NCI-H345 (cell line): Measurements from ENCODE around the gene CYP4A22.
"Not testable (repeated sequence)": the region's sequence is repeated elsewhere in the genome, so short reads cannot be mapped to it uniquely, and the experiment has no call there.

ENCODE experiments used
- DNase-seq: peaks from one replicate; lab custom pipeline; 2025; lab: John Stamatoyannopoulos, UW

CYP4A22 gene, protein sequence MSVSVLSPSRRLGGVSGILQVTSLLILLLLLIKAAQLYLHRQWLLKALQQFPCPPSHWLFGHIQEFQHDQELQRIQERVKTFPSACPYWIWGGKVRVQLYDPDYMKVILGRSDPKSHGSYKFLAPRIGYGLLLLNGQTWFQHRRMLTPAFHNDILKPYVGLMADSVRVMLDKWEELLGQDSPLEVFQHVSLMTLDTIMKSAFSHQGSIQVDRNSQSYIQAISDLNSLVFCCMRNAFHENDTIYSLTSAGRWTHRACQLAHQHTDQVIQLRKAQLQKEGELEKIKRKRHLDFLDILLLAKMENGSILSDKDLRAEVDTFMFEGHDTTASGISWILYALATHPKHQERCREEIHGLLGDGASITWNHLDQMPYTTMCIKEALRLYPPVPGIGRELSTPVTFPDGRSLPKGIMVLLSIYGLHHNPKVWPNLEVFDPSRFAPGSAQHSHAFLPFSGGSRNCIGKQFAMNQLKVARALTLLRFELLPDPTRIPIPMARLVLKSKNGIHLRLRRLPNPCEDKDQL

DNA sequence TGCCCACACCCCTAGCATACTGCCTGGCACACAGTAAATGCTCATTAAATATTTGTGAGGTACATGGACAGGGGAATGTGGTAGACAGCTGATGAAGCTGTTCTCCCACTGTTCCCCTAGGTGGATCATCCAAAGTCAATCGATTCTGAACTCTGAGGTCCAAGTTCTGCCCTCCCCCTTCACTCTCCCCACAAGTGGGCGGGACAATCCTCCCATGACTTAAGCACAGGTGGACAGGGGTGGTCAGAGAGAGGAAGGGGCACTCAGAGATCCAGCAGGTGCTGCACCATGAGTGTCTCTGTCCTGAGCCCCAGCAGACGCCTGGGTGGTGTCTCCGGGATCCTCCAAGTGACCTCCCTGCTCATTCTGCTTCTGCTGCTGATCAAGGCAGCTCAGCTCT lies at the start of gene CYP4A22:
Gene CYP4A22, plus strand, starts transcription at position 244 of the 400 bp plus-strand sequence. Its CDS starts 45 bp downstream, at position 289.
- DNase-seq = no peak

DNA sequence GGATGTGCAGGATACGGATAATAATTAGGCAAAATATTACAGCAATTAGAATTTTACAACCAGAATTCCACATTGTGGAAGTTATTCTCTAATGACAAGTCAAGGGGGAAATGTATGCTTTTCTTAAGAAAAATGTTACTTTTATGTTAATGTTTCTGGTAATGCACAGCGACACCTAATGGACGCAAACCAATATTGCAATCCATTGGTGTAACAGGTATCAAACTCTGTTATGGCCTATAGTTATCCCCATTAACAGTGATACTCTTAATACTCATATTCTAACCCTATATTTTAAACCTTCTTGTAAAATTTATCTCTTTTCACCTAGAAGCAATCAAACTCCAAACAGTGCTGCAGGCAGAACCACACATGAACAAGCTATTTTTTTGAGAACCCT lies 47.9 kb upstream of the CYP4A22 start:
- DNase-seq = peak; percentile 10

DNA sequence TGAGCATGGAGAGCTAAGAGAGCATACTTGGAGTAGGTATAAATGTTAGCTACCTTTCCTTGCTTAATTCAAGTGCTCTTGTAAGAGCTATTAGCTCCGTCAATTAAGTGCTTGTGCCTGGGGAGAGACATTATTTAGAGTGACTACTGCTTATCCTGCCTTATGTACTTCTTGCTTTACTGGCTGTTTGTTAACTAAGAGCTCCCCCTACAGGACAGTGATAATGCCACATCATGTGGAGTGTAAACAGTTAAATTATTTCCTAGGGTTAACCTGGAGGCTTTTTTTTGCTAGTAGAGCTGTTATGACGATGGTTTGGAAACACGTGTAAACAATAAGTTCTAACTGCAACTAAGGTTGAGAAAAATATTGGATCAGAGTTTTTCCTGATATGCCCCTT lies 45.8 kb upstream of the CYP4A22 start:
- DNase-seq = not testable (repeated sequence)

DNA sequence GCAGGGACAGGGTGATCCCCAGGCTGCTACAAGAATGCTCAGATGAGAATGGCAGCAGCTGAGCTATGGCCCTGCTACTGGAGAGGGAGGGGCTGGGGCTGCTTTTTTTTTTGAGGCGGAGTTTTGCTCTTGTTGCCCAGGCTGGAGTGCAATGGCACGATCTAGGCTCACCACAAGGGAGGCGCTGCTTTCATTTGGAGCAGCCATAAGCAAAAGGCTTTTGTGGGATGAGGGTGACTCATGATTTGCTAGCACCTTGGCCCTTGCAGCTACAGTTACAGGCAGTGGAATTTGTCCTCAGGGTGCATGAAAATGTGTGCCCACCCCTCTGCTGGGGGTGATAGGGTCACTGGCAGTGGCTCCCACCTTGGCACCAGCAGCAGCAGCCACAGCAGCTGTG lies 32.4 kb upstream of the CYP4A22 start:
- no peak for DNase-seq

DNA sequence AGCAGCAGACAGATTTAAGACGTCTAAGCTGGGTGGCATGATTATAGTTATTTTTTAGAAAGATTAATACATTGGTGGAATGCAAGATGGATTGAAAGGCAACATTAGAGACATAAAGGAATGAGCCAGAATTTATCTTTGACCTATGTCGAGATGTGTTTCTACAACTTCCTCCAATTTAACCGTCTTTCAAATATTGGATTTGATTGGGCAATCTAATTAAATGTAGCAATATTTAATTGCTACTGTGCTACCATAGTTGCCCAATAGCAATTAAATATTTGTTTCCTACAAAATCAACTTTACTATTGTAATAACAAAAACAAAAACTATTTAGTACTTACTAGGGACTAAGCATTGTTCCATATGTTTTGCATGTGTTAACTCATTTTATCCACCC lies 30.4 kb upstream of the CYP4A22 start:
- no peak for DNase-seq

DNA sequence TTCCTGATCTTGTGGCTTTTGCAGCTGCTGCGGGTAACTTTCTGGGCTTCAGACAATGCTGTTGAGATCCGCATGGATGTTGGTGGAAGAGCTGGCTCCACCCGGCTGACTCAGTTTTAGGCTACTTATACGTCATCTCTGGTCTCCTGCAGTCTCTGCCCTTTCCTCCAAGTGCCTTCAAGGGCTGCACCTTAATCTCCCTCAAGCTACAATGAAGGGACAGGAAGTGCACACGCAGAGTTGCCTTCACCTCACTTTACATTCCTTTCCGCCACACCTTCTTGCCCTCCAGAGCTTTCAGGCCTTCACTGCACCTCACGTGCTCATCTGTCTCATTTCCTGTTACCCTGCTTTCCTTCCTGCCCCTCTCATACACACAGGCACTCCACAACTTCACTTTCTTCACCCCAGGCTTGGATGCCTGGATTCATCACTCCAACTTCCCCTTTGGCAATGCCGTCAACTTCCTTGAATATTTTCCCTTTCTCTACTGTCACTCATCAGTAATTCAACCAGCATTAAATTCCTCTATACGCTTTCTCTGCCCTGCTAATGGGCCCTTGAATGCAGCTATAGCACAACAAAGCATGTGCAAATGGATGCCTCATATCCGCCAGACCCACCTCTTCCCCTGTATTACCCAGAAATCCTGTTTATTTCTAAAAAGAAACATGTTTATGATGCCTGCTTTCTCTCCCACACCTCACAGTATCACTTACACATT lies 29.2 kb upstream of the CYP4A22 start:
- not testable (repeated sequence) for DNase-seq

DNA sequence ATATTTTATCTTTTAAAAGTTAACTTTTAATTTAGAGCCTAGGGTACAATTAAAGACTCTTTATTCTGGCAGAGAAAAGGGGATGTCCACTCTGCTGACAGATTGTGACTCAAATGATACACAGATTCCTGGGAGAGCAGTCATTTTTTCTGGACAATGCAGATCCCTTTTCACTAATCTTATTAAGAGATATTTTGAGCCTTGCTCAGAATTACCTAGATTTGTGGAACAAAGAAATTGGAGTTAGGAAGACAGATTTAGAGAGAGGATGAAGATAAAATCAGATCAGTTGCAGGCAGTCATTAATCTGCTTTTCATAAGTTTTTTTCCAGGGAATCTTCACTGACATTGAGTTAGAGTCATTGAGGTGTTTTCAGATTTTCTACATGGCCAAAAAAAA lies 27.8 kb upstream of the CYP4A22 start:
- not testable (repeated sequence) for DNase-seq

DNA sequence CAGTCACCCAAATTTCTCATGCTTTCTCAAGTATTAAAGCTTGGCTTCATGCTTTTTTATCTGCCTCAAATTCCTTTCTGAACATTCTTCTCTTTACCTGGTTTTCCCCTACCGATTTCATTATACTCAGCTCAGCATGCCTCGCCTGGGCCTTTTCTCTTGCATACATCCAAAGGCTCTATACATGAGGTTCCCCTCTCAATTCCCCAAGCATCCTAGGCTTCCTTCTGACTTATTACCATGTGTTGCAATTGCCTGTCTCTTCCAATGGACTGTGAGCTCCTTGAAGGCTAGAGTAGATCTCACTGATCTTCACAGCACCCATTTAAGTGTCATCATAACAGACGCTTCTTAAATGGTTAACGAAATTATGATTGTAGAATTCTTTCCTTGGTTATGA lies 24.1 kb upstream of the CYP4A22 start:
- no peak for DNase-seq

DNA sequence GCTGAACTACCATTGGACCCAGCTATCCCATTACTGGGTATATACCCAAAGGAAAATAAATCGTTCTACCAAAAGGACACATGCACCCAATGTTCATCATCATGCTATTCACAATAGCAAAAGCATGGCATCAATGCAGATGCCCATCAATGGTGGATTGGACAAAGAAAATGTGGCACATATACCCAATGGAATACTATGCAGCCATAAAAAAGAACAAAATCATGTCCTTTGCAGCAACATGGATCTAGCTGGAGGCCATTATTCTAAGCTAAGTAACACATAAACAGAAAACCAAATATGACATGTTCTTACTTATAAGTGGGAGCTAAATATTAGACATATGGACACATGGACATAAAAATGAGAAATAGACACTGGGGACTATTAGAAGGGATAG lies 16.2 kb upstream of the CYP4A22 start:
- DNase-seq = not testable (repeated sequence)

DNA sequence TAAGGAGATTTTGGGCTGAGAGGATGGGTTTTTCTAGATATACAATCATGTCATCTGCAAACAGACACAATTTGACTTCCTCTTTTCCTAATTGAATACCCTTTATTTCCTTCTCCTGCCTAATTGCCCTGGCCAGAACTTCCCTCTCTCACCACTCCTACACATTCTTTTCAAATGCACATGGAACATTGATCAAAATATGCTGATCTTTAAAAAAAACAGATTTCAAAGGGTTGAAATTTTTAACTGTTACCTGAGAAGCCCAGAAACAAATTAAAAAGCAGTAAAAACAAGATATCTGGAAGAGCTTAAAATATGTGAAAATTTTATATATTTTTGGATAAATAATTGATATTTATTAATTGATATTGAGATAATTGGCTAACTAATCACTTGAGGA lies 12.4 kb upstream of the CYP4A22 start:
- DNase-seq = not testable (repeated sequence)

DNA sequence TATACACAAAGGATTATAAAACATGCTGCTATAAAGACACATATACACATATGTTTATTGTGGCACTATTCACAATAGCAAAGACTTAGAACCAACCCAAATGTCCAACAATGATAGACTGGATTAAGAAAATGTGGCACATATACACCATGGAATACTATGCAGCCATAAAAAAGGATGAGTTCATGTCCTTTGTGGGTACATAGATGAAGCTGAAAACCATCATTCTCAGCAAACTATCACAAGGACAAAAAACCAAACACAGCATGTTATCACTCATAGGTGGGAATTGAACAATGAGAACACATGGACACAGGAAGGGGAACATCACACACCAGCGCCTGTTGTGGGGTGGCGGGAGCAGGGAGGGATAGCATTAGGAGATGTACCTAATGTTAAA lies 10.2 kb upstream of the CYP4A22 start:
- DNase-seq = not testable (repeated sequence)

DNA sequence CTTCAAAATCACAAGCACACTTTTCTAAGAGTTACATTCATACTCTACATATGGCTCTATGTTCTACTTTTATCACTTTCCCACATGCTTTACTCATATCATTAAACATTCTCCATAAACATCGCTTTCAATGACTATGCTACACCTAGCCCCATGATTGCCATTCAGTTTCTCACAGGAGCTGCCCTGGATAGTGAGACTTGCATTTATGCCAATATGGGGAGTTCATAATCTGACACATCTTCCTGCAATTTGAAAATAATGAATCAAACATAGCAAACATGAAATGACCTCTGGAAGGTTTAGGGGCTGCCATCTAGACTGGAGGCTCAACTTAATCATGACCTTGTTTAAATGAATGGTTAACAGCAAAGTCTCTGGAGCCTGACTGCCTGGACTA lies 9.0 kb upstream of the CYP4A22 start:
- DNase-seq = no peak

DNA sequence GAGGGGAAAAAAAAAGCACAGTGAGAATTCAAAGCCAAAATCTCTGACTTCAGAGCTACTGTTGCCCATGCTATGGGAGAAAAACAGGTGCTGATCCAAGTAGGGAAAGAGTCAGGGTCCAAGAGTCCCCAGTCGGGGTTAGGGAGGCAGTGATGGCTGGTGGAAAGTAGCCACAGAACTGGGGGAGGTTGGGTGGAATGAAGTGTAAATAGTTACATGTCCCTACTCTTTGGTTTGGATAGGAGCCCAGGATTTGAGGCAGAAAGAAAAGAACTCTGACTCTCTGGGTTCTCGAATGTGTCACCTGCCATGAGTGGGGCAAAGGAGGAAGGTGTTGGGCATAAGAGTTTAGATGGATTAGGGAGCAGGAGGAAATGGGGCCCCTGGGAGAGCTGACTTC lies 8.4 kb upstream of the CYP4A22 start:
- not testable (repeated sequence) for DNase-seq

DNA sequence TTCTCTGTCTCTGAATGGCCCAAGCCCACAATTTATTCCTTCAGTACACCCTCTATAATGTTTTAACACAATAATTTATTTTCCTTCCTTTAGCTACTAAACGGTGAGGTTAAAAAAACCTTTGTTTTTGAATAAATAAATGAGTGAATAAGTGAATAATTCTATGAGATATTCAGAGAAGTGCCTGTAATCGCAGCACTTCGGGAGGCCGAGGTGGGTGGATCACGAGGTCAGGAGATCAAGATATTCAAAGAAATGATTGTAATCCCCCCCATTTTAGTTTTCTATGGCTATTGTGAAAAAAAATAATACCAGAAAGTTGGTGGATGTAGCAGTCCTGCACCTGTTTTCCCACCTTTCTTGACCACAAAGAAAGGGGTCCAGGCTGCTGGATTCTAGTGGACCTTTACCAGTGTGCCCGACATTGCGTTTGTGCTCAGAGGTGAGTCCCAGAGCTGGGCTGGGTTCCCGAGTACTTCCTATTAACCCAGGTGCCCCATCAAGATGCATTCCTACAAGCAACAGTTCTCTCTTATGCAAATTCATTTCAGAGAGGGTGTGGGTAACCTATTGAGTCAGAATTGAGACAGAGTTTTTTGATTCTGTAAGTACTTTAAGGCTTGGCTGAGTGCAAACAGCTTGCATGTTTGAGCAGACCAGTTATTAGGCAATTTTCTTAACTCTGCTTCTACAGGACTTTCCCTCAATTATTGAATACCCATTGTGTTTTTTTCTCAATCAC lies 7.6 kb upstream of the CYP4A22 start:
- not testable (repeated sequence) for DNase-seq

DNA sequence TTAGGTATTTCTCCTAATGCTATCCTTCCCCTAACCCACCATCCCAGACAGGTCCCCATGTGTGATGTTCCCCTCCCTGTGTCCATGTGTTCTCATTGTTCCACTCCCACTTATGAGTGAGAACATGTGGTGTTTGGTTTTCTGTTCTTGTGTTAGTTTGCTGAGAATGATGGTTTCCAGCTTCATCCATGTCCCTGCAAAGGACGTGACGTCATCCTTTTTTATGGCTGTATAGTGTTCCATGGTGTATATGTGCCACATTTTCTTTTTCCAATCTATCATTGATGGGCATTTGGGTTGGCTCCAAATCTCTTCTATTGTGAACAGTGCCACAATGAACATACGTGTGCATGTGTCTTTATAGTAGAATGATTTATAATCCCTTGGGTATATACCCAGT lies 4.6 kb upstream of the CYP4A22 start:
- DNase-seq = not testable (repeated sequence)

DNA sequence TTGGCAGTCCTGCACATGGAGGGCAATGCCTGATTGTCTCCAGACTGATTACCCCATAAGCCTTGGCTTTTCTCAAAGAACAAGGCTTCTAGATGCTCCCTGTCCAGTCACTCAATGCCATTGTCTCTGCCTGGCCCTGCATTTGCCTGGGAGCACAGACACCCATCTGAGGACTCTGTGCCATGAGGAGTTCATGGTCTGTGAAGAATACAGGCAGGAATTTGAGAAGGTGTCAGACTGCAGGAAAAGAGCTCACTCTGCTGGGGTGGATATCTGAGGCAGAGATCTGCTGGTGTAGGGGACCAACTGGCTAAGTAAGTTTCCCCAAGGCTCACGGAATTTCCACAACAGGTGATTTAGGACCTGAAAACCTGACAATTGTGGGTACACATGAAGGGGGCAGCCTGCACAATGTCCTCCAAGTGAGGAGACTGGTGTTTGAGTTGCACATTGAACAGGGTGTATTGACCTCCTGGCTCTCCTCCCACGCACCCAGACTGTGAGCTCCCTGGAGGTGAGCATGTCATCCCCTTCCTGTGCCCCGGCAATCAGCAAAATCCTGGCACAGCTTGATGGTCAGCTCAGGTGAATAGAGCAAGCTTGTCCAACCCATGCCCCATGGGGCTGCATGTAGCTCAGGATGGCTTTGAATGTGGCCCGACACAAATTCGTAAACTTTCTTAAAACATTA lies 829 bp downstream of the CYP4A22 start:
- DNase-seq = no peak

DNA sequence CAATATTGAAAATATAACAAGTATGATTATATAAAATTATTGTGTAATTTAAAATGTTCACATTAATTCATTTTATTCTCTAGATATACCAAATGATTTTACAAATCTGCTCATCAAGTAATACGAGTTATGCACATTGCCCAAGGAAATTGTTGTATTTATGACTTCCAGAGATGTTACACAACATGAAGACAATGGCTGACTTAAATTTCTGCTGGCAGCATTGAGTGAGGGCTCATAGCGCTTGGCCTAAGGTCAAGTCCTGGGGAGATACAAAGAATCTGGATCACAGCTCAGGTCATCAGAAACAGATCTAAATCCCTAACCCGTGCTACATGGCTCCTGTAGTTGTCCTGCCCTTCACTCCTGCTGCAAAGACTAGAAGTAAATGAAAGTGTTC lies 3.1 kb downstream of the CYP4A22 start:
- not testable (repeated sequence) for DNase-seq

DNA sequence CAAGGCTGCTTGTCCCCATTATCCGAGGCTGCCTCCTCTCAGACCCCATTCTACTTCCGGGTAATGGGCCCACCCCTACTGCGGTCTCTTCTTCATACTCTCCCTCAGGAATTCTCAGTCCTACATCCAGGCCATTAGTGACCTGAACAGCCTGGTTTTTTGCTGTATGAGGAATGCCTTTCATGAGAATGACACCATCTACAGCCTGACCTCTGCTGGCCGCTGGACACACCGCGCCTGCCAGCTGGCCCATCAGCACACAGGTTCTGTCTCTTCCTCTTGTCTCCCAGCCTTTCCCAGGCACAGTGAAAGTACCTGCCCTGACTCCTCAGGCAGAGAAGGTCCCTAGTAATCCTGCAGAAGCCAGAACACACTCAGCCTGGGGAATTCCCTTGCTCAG lies 6.4 kb downstream of the CYP4A22 start:
- DNase-seq = not testable (repeated sequence)

DNA sequence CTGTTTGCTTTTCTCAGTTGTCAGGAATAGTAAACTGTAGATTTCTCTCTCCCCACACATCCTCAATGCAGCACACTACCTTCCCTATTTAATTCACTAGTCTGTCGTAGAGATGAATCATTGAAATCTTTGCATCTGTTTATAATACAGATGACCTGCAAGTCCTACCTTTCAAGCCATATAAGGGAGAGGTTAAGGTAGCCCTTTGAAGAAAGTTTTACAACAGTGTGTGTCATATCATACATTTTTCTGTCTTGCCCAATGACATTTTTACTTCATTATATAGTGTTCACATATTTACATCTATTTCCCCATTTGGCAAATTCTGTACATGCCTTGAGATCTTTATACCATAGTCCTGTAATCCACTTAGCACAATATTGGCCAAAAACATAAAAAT lies 9.3 kb downstream of the CYP4A22 start:
- not testable (repeated sequence) for DNase-seq

DNA sequence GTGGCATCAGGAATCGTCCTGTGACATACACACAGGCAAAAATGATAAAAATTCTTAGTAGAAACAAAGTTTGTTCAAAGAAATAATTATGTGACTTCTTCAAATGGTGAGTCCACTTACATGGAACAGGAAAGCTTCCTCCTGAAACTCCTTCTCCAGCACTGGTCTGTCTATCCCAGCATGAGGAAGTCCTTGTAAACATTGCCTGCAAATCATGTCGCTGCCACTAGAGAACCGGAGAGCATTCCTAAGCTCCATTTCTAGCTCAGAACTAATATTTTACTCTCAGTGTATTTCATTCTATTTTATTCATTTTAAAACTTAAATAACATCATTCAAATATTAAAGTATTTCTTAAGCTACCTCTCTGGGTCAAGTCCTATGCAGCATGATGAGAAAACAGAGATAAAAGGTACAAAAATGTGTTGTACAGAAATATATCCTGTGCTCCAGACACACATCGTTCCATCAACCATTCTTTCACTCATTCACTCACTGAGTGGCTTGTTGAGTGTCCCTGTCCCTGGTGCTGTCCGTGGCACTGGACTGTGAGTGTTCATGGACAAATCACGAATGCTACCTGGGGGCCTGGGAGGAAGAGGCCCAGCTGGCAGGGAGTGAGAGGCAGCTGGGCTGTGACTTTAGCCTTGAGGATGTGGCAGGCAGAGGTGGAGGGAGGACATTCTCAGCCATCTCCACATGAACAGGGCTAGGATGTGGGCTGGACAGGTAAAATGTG lies 10.0 kb downstream of the CYP4A22 start:
- no peak for DNase-seq

DNA sequence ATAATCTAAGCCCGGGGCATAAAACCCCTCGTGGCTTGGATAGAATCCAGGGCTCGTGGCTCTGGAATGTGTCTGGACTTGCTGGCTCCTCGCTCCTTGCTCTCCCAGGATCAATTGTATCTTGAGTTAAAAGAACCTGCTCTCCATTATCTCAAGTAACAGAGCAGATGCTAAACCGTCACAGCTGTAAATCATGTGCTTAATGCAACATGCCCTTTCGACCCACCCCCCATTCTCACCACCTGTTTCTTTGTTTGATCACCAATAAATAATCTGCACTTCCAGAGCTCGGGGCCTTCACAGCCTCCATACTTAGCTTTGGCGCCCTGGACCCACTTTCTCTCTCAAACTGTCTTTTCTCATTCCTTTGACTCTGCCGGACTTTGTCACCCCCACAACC lies 11.9 kb downstream of the CYP4A22 start:
- not testable (repeated sequence) for DNase-seq
